Measurements from ENCODE around the gene USP3. TPM values are rescaled to one million over a fixed set of nuclear protein-coding genes. Genes with fewer than 3 reads are reported as not detected.
"Not testable (repeated sequence)": the region's sequence is repeated elsewhere in the genome, so short reads cannot be mapped to it uniquely, and the experiment has no call there.

The USP3 gene
- total and polyA plus RNA-seq, 5 experiments from 2014 or later = 31.6 to 136 (median 42.9) TPM

DNA sequence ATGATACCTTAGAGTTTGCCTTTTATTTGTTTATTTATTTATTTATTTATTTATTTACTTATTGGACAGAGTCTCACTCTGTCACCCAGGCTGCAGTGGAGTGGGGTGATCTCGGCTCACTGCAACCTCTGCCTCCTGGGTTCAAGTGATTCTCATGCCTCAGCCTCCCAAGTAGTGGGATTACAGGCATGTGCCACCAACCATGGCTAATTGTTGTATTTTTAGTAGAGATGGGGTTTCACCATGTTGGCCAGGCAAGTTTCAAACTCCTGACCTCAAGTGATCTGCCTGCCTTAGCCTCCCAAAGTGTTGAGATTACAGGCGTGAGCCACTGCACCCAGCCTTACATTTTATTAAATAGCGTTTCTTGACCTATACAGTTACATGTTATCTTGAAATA lies 30.5 kb downstream of the USP3 start:
- Mint-ChIP-seq H3K27ac (peak overlapping the region in 8 of 10 donors; percentile 20 to 60 (median 52)), H3K36me3 (peaks cover 0 to 47% (median 9%) of the 10 kb centered on the region in 3 donors), H3K4me1 (peaks cover 27 to 85% (median 72%) of the 10 kb centered on the region in 4 donors)
- ATAC-seq, H3K4me3 Mint-ChIP-seq, POLR2A ChIA-PET, DNase-seq, H3K9me3 Mint-ChIP-seq, H3K27me3 Mint-ChIP-seq: not testable (repeated sequence)

DNA sequence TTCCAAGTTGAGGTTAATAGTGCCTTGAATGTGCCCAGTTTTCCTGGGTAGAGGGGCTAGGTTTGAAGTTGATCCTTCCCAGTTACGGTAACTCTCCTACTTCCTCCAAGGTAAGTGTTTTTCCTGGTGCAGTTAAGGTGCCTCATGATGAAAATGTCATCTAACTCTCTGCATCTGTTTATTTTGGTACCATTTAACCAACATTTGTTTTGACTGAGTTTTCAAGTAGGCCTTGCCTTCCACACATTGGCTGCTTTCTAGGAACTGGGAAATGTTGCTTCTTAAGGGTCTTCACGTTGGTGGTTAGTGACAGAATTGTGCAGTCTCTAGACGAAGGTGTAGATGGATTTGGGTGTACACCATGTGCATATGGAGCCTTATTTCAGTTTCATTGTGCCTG lies 31.3 kb downstream of the USP3 start:
- DNase-seq (no peak), ATAC-seq (no peak)
- no peaks in the 10 kb centered on the region for H3K9me3 Mint-ChIP-seq
- H3K27ac Mint-ChIP-seq = peak overlapping the region in 6 of 10 donors; percentile 11 to 63 (median 56)
- peak overlapping the region in 1 of 10 donors; percentile 12 for H3K4me3 Mint-ChIP-seq
- POLR2A ChIA-PET = interaction anchor here (0.7 to 1.1 kb wide), 3 partner anchors 9 to 30 kb away, joined by 3 to 5 read pairs (median 3); no protein-coding TSS in a partner anchor
- no peaks in the 10 kb centered on the region for H3K27me3 Mint-ChIP-seq
- H3K36me3 Mint-ChIP-seq = peaks cover 0 to 54% (median 15%) of the 10 kb centered on the region in 3 donors
- H3K4me1 Mint-ChIP-seq = peaks cover 29 to 85% (median 72%) of the 10 kb centered on the region in 4 donors

DNA sequence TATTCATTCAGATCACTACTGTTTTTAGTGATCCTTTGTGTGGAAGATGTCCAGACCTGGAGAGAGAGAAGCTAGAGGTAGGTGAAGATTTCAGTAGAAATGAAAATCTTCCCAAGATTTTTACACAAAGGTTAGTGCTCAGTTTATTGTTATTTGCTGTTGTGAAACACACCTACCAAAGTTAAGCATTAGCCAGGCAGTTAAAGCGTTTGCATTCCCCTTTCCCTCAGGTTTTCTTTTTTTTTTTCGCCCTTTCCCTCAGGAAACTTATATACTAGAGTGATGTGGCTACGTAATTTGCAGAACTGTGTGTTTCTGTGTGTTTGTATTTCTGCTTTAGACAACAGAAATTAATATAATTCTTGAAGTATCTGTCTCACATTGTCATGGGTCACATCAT lies 34.5 kb downstream of the USP3 start:
- ATAC-seq = no peak
- no peaks in the 10 kb centered on the region for H3K9me3 Mint-ChIP-seq
- no peaks in the 10 kb centered on the region for H3K27me3 Mint-ChIP-seq
- no peak for DNase-seq
- H3K4me3 Mint-ChIP-seq = no peak overlapping the region
- H3K27ac Mint-ChIP-seq = peak overlapping the region in 2 of 10 donors; percentile 19 to 63
- POLR2A ChIA-PET = no interaction called here
- H3K4me1 Mint-ChIP-seq = peaks cover 24 to 83% (median 64%) of the 10 kb centered on the region in 4 donors
- H3K36me3 Mint-ChIP-seq = peaks cover 0 to 70% (median 15%) of the 10 kb centered on the region in 3 donors

DNA sequence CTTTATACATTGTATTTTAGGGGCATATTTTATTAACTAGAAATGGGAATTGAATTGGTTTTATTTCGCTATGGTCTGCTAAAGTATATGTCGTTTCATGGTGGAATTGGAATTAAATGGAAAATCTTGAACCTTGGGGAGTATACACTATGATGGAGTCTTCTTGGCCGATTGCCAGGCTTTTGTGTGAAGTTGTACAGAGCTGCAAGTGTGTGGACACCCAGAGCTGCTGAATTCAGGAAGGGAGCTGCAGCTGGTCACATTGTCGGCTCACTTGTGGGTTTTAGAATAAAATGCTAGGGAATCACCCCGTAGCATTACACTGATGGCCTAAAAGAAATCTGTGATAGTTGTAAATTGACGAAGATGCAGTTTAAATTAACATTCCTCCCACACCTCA lies 35.1 kb downstream of the USP3 start:
- POLR2A ChIA-PET = no interaction called here
- H3K27ac Mint-ChIP-seq = peak overlapping the region in 3 of 10 donors; percentile 34 to 61 (median 35)
- peaks cover 0 to 73% (median 15%) of the 10 kb centered on the region in 3 donors for H3K36me3 Mint-ChIP-seq
- no peak for ATAC-seq
- no peaks in the 10 kb centered on the region for H3K9me3 Mint-ChIP-seq
- DNase-seq = peak in 1 of 10 donors; percentile 24
- H3K27me3 Mint-ChIP-seq = no peaks in the 10 kb centered on the region
- peaks cover 29 to 81% (median 66%) of the 10 kb centered on the region in 4 donors for H3K4me1 Mint-ChIP-seq
- peak overlapping the region in 1 of 10 donors; percentile 4 for H3K4me3 Mint-ChIP-seq

DNA sequence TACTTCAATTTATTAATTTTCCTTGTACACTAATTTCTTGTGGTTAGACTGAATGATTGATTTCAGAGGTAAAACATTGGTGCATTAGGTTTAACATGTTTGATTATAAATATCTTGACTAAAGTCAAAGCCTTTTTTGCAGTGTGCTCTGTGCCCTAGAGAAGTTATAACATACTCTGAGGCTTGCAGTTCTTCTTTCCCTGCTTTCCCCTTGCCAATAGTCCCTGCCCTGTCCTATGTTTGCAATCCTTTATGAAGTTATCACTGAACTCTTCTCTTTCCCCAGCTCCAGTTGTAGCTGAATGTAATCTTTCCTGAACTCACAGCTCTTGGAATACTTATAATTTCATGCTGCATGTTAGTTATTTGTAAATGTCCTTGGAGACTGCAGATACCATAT lies 35.6 kb downstream of the USP3 start:
- Mint-ChIP-seq H3K36me3 (peaks cover 0 to 76% (median 15%) of the 10 kb centered on the region in 3 donors), H3K4me3 (no peak overlapping the region), H3K27me3 (no peaks in the 10 kb centered on the region), H3K27ac (peak overlapping the region in 2 of 10 donors; percentile 18 to 34), H3K4me1 (peaks cover 32 to 84% (median 69%) of the 10 kb centered on the region in 4 donors), H3K9me3 (no peaks in the 10 kb centered on the region)
- DNase-seq = no peak
- POLR2A ChIA-PET = no interaction called here
- ATAC-seq = no peak

DNA sequence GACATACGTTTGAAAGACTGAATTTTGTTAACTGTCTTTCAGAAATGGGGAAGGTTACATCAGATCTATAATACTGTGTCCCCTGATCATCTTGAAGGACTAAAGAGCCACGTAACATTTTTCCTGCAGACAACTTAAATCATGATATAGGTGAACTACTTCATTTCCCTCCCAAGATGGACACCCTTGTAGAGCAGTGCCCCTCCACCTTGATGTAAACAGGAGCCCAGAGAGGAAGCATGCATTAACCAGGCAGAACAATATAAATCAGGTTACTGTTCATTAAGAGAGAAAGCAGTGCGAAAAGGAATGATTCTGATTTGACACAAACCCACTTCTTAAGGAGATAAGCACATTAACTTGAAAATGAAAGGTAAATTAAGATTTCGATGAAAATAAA lies 36.1 kb downstream of the USP3 start:
- POLR2A ChIA-PET = no interaction called here
- peak in 1 of 2 donors; percentile 34 for ATAC-seq
- H3K9me3 Mint-ChIP-seq = no peaks in the 10 kb centered on the region

DNA sequence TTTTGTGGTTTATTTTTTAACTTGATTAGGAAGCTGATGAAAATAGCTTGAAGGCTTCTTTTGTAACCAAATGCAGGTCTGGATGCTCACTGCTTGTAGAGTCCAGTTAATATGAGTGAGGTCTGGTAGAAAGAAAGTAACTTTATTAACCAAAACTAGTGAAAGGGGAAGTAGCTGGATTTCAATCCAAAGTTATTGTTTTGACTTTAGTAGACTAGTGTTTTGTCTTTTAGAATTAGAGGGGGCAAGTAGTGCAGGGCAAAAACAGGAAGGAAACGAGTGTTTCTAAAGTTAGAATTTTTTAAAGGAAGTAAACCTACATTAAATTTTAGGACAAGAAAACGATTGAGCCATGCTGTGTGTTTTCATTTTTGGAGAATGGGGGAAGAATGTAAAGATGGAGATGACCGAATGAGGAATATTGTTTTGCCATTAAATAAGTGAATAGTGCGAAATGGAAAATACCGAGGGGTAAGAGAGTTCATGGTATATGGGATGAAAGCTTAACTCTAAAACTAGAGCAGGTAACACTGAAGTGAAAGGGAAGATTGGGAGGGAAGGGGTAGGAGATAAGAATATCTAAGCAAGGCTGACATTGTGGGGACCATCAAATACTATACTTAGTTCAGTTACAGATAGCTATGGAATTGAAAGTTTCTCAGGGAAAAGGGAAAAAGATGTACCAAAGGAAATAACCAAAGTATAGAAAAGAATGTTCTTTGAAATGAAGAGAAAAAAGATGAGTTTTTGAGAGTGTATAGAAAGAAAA lies 40.0 kb downstream of the USP3 start:
- ATAC-seq (no peak), DNase-seq (no peak)
- H3K9me3 Mint-ChIP-seq = no peaks in the 10 kb centered on the region
- H3K36me3 Mint-ChIP-seq = peaks cover 0 to 59% (median 11%) of the 10 kb centered on the region in 3 donors
- peak overlapping the region in 9 of 10 donors; percentile 22 to 67 (median 46) for H3K4me3 Mint-ChIP-seq
- peak overlapping the region in 9 of 10 donors; percentile 11 to 85 (median 61) for H3K27ac Mint-ChIP-seq
- POLR2A ChIA-PET = interaction anchor here (0.5 to 1.4 kb wide), 7 partner anchors 9 to 85 kb away, joined by 3 to 5 read pairs (median 3); no protein-coding TSS in a partner anchor
- H3K27me3 Mint-ChIP-seq = no peaks in the 10 kb centered on the region
- peaks cover 27 to 75% (median 55%) of the 10 kb centered on the region in 4 donors for H3K4me1 Mint-ChIP-seq

More for the DNA sequence above, 36.1 kb downstream of the USP3 start:
- H3K27ac Mint-ChIP-seq = peak overlapping the region in 4 of 10 donors; percentile 1 to 54 (median 26)
- H3K4me1 Mint-ChIP-seq = peaks cover 28 to 83% (median 64%) of the 10 kb centered on the region in 4 donors
- no peaks in the 10 kb centered on the region for H3K27me3 Mint-ChIP-seq
- H3K4me3 Mint-ChIP-seq = no peak overlapping the region
- peaks cover 0 to 74% (median 15%) of the 10 kb centered on the region in 3 donors for H3K36me3 Mint-ChIP-seq
- no peak for DNase-seq

DNA sequence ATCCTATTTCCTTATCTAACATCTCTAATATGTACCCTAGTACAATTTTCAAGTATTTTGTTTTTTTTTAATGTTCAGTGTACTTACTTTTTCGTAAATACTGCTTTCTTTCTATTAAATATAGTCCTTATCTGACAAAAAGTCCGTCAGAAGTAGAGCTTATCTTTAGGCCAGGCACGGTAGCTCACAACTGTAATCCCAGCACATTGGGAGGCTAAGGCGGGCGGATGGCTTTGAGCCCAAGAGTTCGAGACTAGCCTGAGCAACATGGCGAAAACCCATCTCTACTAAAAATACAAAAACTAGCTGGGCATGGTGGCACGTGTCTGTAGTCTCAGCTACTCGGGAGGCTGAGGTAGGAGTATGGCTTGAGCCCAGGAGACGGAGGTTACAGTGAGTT lies 41.1 kb downstream of the USP3 start:
- no peaks in the 10 kb centered on the region for H3K9me3 Mint-ChIP-seq
- no peaks in the 10 kb centered on the region for H3K27me3 Mint-ChIP-seq
- H3K36me3 Mint-ChIP-seq = peaks cover 0 to 58% (median 5%) of the 10 kb centered on the region in 3 donors
- peaks cover 21 to 72% (median 50%) of the 10 kb centered on the region in 4 donors for H3K4me1 Mint-ChIP-seq
- POLR2A ChIA-PET = interaction anchor here (0.7 kb wide), 1 partner anchor 40 kb away, joined by 3 read pairs; no protein-coding TSS in a partner anchor
- no peak for DNase-seq
- ATAC-seq = no peak
- H3K27ac Mint-ChIP-seq = peak overlapping the region in 4 of 10 donors; percentile 24 to 85 (median 58)
- H3K4me3 Mint-ChIP-seq = peak overlapping the region in 1 of 10 donors; percentile 47

DNA sequence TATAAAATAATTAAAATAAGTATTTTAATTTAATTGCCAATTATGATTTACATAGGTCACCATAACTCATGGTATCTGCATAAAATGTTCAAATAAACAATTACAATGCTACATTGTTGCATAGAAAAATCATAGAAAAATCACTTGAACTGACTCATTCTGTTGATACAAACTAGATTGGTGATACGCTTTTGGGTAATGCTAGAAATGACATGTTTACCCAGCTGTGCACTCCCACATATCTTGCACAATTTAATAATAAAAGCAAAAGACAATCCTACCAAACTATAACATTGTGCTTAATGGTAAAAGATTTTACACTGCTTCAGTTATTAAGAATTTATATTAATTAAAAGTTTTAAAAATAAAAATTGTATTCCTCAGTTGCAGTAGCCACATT lies 47.0 kb downstream of the USP3 start:
- H3K9me3 Mint-ChIP-seq = no peaks in the 10 kb centered on the region
- no peak overlapping the region for H3K27ac Mint-ChIP-seq
- no peaks in the 10 kb centered on the region for H3K27me3 Mint-ChIP-seq
- DNase-seq (no peak), ATAC-seq (no peak)
- H3K36me3 Mint-ChIP-seq = peaks cover 0 to 56% (median 11%) of the 10 kb centered on the region in 3 donors
- no peak overlapping the region for H3K4me3 Mint-ChIP-seq
- POLR2A ChIA-PET = no interaction called here
- H3K4me1 Mint-ChIP-seq = peaks cover 12 to 61% (median 47%) of the 10 kb centered on the region in 4 donors

DNA sequence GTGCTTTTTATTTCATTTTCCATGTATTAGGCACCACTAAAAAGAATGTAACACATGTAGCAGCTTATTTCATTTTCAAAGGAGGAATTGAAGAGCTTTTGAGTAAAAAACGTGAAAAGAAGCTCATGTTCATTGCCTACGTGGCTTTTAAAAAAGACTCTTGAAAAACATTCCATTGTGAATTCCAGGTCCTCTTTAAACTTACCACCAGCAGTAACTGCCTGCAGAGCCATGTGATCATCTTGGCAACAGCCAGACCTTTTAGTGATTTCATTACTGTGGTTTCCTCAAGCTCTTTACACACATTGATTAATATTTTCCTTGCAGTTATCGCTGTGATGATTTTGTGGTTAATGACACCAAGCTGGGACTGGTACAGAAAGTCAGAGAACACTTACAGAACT lies 49.0 kb downstream of the USP3 start:
- DNase-seq (no peak), ATAC-seq (no peak)
- peak overlapping the region in 8 of 10 donors; percentile 4 to 78 (median 55) for H3K27ac Mint-ChIP-seq
- no peaks in the 10 kb centered on the region for H3K9me3 Mint-ChIP-seq
- no peaks in the 10 kb centered on the region for H3K27me3 Mint-ChIP-seq
- no peak overlapping the region for H3K4me3 Mint-ChIP-seq
- H3K4me1 Mint-ChIP-seq = peaks cover 6 to 54% (median 40%) of the 10 kb centered on the region in 4 donors
- POLR2A ChIA-PET = interaction anchor here (1.0 to 1.6 kb wide), 4 partner anchors 47 to 66 kb away, joined by 3 to 7 read pairs (median 4); partner anchors contain the start of gene USP3
- H3K36me3 Mint-ChIP-seq = peaks cover 0 to 64% (median 20%) of the 10 kb centered on the region in 3 donors

DNA sequence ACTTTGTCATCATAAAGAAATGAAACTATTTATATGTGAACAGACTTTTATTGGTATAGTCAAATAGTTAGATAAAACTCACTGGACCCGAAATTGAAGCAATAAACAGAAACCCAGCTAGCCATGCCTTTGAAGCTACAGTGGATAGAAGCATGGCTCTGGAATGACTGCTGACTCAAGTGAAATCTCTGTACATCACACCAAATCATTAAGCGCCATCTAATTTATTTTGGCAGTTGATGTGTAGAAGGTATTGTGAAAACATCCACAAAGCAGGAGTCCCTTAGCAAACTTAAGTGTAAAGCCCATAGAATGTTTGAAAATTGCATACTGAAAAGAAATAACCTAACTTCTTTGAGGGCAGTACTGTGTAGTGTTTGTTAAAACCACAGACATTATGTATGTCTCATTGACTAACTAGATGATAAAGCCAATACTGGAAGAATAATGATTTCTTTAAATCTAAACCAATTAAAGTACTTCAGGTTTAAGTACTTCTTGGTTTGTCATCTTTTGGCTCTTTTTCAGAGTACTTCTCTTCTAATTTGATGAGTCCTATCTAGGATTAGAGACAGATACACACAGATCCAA lies 50.0 kb downstream of the USP3 start:
- H3K27ac Mint-ChIP-seq = peak overlapping the region in 8 of 10 donors; percentile 17 to 78 (median 53)
- no peaks in the 10 kb centered on the region for H3K27me3 Mint-ChIP-seq
- peaks cover 0 to 71% (median 24%) of the 10 kb centered on the region in 3 donors for H3K36me3 Mint-ChIP-seq
- H3K4me1 Mint-ChIP-seq = peaks cover 7 to 54% (median 40%) of the 10 kb centered on the region in 4 donors
- POLR2A ChIA-PET = interaction anchor here (1.3 to 1.6 kb wide), 2 partner anchors 48 to 50 kb away, joined by 3 to 7 read pairs; partner anchors contain the start of gene USP3
- H3K4me3 Mint-ChIP-seq = no peak overlapping the region
- ATAC-seq = peak in 1 of 2 donors; percentile 17
- H3K9me3 Mint-ChIP-seq = no peaks in the 10 kb centered on the region
- DNase-seq = no peak

DNA sequence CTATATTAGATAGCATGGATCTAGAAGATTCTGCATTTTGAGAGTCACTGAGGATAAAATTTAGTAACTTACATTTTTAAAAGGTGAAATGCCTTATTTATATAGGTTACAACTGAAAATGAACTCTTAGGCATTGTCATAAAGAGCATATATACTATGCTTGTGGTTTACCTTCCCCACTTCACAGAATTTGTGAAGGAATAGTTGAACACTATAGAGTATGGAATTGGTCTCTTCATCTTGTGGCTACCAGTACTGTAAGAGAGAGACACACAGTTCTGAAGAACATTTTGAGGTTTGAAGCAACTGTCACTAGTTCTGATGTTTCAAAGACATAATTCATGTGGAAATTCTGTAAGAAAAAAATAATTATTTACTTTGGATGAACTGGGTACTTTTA lies 51.1 kb downstream of the USP3 start:
- POLR2A ChIA-PET = no interaction called here
- H3K36me3 Mint-ChIP-seq = peaks cover 0 to 73% (median 27%) of the 10 kb centered on the region in 3 donors
- H3K4me3 Mint-ChIP-seq = no peak overlapping the region
- no peaks in the 10 kb centered on the region for H3K27me3 Mint-ChIP-seq
- no peak for DNase-seq
- no peaks in the 10 kb centered on the region for H3K9me3 Mint-ChIP-seq
- H3K27ac Mint-ChIP-seq = peak overlapping the region in 6 of 10 donors; percentile 6 to 81 (median 53)
- peak in 1 of 2 donors; percentile 23 for ATAC-seq
- peaks cover 7 to 48% (median 35%) of the 10 kb centered on the region in 4 donors for H3K4me1 Mint-ChIP-seq

All from naive thymus-derived CD8-positive, alpha-beta T cell (primary cell).